ENCODE results near the gene KRTAP4-9. TPM values are rescaled to one million over a fixed set of nuclear protein-coding genes. Genes with fewer than 3 reads are reported as not detected.
A peak's percentile ranks its signal among the peaks of the same experiment; 100 is the strongest.

The KRTAP4-9 gene
- total and polyA plus RNA-seq, 8 donors = not detected

- Histone ChIP-seq H3K4me3 (no peak overlapping the region), H3K4me1 (no peaks in the 10 kb centered on the region), H3K36me3 (no peaks in the 10 kb centered on the region), H3K9me3 (no peaks in the 10 kb centered on the region), H3K27me3 (no peaks in the 10 kb centered on the region), H3K27ac (no peak overlapping the region)
- intact Hi-C loops (cut with DNase I; ENCODE audit: low total_unique reads) = no loop called here
- DNase-seq = no peak
- no peak for TF ChIP-seq EP300 (IDR thresholded peaks at IDR 0.05)
- TF ChIP-seq, protein P1, sequence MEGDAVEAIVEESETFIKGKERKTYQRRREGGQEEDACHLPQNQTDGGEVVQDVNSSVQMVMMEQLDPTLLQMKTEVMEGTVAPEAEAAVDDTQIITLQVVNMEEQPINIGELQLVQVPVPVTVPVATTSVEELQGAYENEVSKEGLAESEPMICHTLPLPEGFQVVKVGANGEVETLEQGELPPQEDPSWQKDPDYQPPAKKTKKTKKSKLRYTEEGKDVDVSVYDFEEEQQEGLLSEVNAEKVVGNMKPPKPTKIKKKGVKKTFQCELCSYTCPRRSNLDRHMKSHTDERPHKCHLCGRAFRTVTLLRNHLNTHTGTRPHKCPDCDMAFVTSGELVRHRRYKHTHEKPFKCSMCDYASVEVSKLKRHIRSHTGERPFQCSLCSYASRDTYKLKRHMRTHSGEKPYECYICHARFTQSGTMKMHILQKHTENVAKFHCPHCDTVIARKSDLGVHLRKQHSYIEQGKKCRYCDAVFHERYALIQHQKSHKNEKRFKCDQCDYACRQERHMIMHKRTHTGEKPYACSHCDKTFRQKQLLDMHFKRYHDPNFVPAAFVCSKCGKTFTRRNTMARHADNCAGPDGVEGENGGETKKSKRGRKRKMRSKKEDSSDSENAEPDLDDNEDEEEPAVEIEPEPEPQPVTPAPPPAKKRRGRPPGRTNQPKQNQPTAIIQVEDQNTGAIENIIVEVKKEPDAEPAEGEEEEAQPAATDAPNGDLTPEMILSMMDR (IDR thresholded peaks at IDR 0.05) = no peak
- TF ChIP-seq POLR2AphosphoS5 (IDR thresholded peaks at IDR 0.05) = no peak
- TF ChIP-seq POLR2A (IDR thresholded peaks at IDR 0.05) = no peak
- WGBS, 5 donors = 77 to 85% (median 81%) methylated on average over 3 of the region's 3 CpGs
These were observed 36.2 kb upstream of the KRTAP4-9 start for GRCh38 chr17:41069031-41069430.

DNA sequence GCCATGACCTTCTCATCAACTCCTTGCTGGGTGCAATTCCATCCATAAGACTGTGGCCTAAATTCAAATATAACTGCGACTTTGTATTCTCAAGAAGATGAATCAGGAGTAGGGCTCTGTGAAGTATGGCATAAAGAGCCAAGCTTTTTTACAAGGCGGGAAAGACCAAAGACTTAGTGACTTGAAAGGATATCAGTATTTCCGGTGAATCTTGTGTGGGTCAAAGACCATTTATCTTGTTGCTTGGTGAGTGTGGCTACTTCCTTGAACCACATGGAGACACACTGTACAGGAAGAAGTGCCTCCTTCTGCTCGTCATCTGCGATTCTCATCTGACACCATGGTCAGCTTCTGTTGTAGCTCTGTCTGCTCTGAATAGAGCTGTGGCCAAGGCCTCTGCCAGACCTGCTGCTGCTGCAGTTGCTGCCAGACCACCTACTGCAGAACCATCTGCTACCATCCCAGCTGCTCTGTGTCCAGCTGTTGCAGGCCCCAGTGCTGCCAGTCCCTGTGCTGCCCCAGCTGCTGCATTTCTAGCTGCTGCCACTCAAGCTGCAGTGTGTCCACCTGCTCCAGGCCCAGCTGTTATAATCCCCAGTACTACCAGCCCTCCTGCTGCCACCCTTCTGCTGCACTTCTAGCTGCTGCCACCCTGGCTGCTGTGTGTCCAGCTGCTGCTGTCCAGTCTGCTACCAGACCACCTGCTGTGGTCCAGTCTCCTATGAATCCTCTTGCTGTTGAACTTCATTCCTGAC is 33.4 kb upstream of the KRTAP4-9 start:
- H3K36me3 ChIP-seq = no peaks in the 10 kb centered on the region

DNA sequence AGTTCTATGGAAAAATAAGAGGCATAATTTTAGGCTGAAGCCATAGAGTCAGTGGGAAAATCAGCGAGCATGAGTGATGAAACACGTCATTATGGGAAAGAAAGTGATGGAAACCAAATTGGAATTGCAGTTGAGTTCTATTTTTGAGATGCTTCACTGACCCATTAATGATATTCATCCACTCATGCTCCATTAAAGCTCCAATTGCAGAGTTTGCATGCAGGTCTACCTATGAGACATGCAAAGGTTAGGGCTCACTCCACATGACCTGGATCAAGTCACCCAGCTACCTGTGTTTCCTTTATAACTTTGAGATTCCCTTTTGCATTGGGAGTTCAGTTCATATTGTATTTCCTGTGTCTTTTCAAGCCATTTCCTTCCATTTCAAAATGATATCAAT is 31.5 kb upstream of the KRTAP4-9 start:
- Histone ChIP-seq H3K4me3 (no peak overlapping the region), H3K27me3 (peaks cover 0 to 10% (median 0%) of the 10 kb centered on the region in 3 donors), H3K27ac (no peak overlapping the region), H3K9me3 (no peaks in the 10 kb centered on the region), H3K36me3 (no peaks in the 10 kb centered on the region), H3K4me1 (no peaks in the 10 kb centered on the region)
- DNase-seq = no peak
- intact Hi-C loops (cut with DNase I; ENCODE audit: low total_unique reads) = no loop called here
- TF ChIP-seq POLR2A (IDR thresholded peaks at IDR 0.05) (no peak), EP300 (IDR thresholded peaks at IDR 0.05) (no peak), POLR2AphosphoS5 (IDR thresholded peaks at IDR 0.05) (no peak)
- TF ChIP-seq, protein P1 (IDR thresholded peaks at IDR 0.05) = no peak
- 85 to 98% (median 91%) methylated on average over 2 of the region's 2 CpGs for WGBS, 5 donors

More for the DNA sequence above, 33.4 kb upstream of the KRTAP4-9 start:
- H3K27ac ChIP-seq = no peak overlapping the region
- H3K4me3 ChIP-seq = no peak overlapping the region
- TF ChIP-seq, protein P1 (IDR thresholded peaks at IDR 0.05) = no peak
- TF ChIP-seq EP300 (IDR thresholded peaks at IDR 0.05) = no peak
- no peak for TF ChIP-seq POLR2A (IDR thresholded peaks at IDR 0.05)
- no peak for TF ChIP-seq POLR2AphosphoS5 (IDR thresholded peaks at IDR 0.05)
- intact Hi-C loops (cut with DNase I; ENCODE audit: low total_unique reads) = no loop called here
- H3K4me1 ChIP-seq = no peaks in the 10 kb centered on the region
- peaks cover 0 to 10% (median 0%) of the 10 kb centered on the region in 3 donors for H3K27me3 ChIP-seq
- 83 to 95% (median 89%) methylated on average over 4 to 5 of the region's 5 CpGs for WGBS, 5 donors
- DNase-seq = peak in 1 of 2 donors; percentile 10
- no peaks in the 10 kb centered on the region for H3K9me3 ChIP-seq

DNA sequence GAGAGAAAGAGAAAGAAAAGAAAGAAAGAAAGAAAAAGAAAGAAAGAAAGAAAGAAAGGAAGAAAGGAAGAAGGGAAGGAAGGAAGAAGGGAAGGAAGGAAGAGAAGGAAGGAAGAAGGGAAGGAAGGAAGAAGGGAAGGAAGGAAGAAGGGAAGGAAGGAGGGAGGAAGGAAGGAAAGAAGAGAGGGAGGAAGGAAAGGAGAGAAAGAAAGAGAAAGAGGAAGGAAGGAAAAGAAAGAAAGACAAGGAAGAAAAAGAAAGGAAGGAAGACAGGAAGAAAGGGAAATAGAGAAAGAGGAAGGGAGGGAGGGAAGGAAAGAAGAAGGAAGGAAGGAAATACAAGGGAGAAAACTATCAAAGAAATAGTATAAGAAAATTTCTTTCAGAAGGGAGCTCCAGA is 28.4 kb upstream of the KRTAP4-9 start:
- no peak overlapping the region for H3K27ac ChIP-seq
- no peaks in the 10 kb centered on the region for H3K36me3 ChIP-seq
- intact Hi-C loops (cut with DNase I; ENCODE audit: low total_unique reads) = no loop called here
- TF ChIP-seq POLR2AphosphoS5 (IDR thresholded peaks at IDR 0.05) (no peak), POLR2A (IDR thresholded peaks at IDR 0.05) (no peak), EP300 (IDR thresholded peaks at IDR 0.05) (no peak)
- TF ChIP-seq, protein P1 (IDR thresholded peaks at IDR 0.05) = no peak
- H3K9me3 ChIP-seq = no peaks in the 10 kb centered on the region
- DNase-seq = no peak
- no peak overlapping the region for H3K4me3 ChIP-seq
- H3K4me1 ChIP-seq = no peaks in the 10 kb centered on the region
- H3K27me3 ChIP-seq = peaks cover 0 to 10% (median 0%) of the 10 kb centered on the region in 3 donors
